ENCODE results near the gene MCU. TPM values are rescaled to one million over a fixed set of nuclear protein-coding genes. Genes with fewer than 3 reads are reported as not detected.
A peak's percentile ranks its signal among the peaks of the same experiment; 100 is the strongest.

Gene MCU
- polyA plus RNA-seq, 1 of the 3 experiments (the other 2 are of a cell fraction): 20.6 TPM

DNA sequence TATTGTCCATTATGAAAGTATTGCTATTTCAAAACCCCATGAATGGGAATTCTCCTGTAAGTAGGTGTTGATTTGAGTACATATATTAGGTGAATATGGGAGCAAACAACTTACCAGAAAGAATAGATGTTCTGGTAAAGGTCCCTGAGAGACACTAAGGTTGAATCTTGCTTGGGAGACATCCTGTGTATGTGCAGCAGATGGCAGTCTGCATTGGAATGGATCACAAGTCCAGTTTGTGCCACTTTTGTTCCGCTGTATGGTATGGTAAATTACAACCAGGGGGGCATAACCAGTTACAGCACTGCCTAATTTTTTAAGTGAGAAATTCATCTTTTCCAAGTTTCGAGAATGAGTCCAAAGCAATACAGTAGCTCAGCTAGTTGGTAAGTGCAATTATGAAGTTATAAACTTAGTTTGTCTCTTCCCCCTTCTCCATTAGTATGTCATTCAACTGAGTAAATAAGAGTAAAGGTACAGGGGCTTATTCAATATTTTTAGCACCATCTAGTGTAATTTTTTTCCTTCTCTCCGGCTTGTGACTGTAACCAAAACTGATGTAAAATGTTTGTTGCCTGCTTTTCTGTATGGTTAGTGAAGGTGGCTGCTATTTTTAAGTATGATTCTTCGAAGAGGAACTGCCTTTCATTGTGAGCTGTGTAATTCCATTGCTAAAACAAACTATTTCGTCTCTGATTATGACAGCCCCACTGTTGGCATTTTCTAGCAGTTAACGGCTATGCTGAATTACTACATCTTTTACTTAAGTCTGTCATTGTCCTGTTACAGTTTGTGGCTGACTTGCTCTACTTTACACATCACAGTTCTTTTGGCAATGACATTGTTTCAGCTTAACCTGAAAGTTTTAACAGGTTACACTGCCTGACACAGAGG, 2.8 kb downstream of the MCU start:
- no peak overlapping the region for H2AFZ ChIP-seq (ENCODE audit: low read depth)
- H3K9me3 ChIP-seq: no peaks in the 10 kb centered on the region
- WGBS (ENCODE audit: low lambda C conversion rate): 70% methylated on average over 6 of the region's 6 CpGs
- TF ChIP-seq ELF1 (IDR thresholded peaks at IDR 0.05) (no peak), RCOR1 (IDR thresholded peaks at IDR 0.05; ENCODE audit: low read length) (no peak), POLR2AphosphoS5 (IDR thresholded peaks at IDR 0.05; ENCODE audit: low read depth, low read length) (no peak), GABPA (IDR thresholded peaks at IDR 0.05; ENCODE audit: low read depth) (no peak), GATA2 (CRISPR knock-in tag; IDR thresholded peaks at IDR 0.05) (no peak), EZH2phosphoT487 (IDR thresholded peaks at IDR 0.05; ENCODE audit: borderline replicate concordance, low read depth) (no peak), MEF2A (IDR thresholded peaks at IDR 0.05; ENCODE audit: borderline replicate concordance, low read depth) (no peak), FOXM1 (IDR thresholded peaks at IDR 0.05; ENCODE audit: low read depth) (no peak), FOXJ3 (CRISPR knock-in tag; IDR thresholded peaks at IDR 0.05) (no peak), YY1 (IDR thresholded peaks at IDR 0.05; ENCODE audit: low read depth) (no peak), SMC3 (IDR thresholded peaks at IDR 0.05; ENCODE audit: low read depth, low read length) (peak; percentile 69), RAD21 (IDR thresholded peaks at IDR 0.05; ENCODE audit: low read length) (peak; percentile 70)
- TF ChIP-seq, protein P1, sequence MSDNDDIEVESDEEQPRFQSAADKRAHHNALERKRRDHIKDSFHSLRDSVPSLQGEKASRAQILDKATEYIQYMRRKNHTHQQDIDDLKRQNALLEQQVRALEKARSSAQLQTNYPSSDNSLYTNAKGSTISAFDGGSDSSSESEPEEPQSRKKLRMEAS (IDR thresholded peaks at IDR 0.05; ENCODE audit: low read depth): no peak
- TF ChIP-seq, protein P2, sequence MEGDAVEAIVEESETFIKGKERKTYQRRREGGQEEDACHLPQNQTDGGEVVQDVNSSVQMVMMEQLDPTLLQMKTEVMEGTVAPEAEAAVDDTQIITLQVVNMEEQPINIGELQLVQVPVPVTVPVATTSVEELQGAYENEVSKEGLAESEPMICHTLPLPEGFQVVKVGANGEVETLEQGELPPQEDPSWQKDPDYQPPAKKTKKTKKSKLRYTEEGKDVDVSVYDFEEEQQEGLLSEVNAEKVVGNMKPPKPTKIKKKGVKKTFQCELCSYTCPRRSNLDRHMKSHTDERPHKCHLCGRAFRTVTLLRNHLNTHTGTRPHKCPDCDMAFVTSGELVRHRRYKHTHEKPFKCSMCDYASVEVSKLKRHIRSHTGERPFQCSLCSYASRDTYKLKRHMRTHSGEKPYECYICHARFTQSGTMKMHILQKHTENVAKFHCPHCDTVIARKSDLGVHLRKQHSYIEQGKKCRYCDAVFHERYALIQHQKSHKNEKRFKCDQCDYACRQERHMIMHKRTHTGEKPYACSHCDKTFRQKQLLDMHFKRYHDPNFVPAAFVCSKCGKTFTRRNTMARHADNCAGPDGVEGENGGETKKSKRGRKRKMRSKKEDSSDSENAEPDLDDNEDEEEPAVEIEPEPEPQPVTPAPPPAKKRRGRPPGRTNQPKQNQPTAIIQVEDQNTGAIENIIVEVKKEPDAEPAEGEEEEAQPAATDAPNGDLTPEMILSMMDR (IDR thresholded peaks at IDR 0.05): peak; percentile 64
- TF ChIP-seq, protein P3, sequence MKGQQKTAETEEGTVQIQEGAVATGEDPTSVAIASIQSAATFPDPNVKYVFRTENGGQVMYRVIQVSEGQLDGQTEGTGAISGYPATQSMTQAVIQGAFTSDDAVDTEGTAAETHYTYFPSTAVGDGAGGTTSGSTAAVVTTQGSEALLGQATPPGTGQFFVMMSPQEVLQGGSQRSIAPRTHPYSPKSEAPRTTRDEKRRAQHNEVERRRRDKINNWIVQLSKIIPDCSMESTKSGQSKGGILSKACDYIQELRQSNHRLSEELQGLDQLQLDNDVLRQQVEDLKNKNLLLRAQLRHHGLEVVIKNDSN (IDR thresholded peaks at IDR 0.05; ENCODE audit: borderline replicate concordance, low read depth): no peak
- TF ChIP-seq, protein P4, sequence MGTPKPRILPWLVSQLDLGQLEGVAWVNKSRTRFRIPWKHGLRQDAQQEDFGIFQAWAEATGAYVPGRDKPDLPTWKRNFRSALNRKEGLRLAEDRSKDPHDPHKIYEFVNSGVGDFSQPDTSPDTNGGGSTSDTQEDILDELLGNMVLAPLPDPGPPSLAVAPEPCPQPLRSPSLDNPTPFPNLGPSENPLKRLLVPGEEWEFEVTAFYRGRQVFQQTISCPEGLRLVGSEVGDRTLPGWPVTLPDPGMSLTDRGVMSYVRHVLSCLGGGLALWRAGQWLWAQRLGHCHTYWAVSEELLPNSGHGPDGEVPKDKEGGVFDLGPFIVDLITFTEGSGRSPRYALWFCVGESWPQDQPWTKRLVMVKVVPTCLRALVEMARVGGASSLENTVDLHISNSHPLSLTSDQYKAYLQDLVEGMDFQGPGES (IDR thresholded peaks at IDR 0.05; ENCODE audit: low read depth, low read length): no peak
- H3K79me2 ChIP-seq (ENCODE audit: insufficient read depth): peaks cover 73% of the 10 kb centered on the region
- ChIA-PET CTCF (interaction anchor here (0.8 to 4.4 kb wide), 11 partner anchors 15 to 367 kb away, joined by 3 to 38 read pairs (median 5); no protein-coding TSS in a partner anchor), POLR2A (no interaction called here)
- no peak overlapping the region for H3K4me3 ChIP-seq (ENCODE audit: low read depth in 2 of 2, low read length in 1 of 2)
- no peaks in the 10 kb centered on the region for H3K36me3 ChIP-seq (replicated peaks in 1 of 2; ENCODE audit: control insufficient read depth in 1 of 2, insufficient read depth in 2 of 2, low read length in 1 of 2)
- no peaks in the 10 kb centered on the region for H3K27me3 ChIP-seq (ENCODE audit: insufficient read depth)
- peak; percentile 37 for DNase-seq
- H3K27ac ChIP-seq (ENCODE audit: low read depth in 2 of 2, low read length in 1 of 2): no peak overlapping the region
- H3K9ac ChIP-seq: no peak overlapping the region
- H3K9me2 ChIP-seq: no peaks in the 10 kb centered on the region
- H3F3A ChIP-seq (replicated peaks; ENCODE audit: insufficient read depth): peaks cover 14% of the 10 kb centered on the region
- peak overlapping the region; percentile 94; the same call in 1 of the 2 replicates for H3K4me2 ChIP-seq
- H3K4me1 ChIP-seq (ENCODE audit: control insufficient read depth in 1 of 2, insufficient read depth in 2 of 2, low read depth in 1 of 2, low read length in 1 of 2): peaks cover 8 to 11% of the 10 kb centered on the region in 2 experiments; a peak in 3 of 4 replicates
- peaks cover 26% of the 10 kb centered on the region for H4K20me1 ChIP-seq (ENCODE audit: insufficient read depth)

All from SK-N-SH (cell line).